Measurements from ENCODE around the gene DLG2.

DLG2 gene

GRCh38 chr11:84297570-84297969 is 1329.6 kb downstream of the DLG2 start:
- DNase-seq = no peak

- DNase-seq = no peak
Measured at GRCh38 chr11:84295815-84296214, 1331.3 kb downstream of the DLG2 start.

GRCh38 chr11:84292955-84293354 is 1334.2 kb downstream of the DLG2 start:
- DNase-seq = no peak

GRCh38 chr11:84292006-84292405 is 1335.1 kb downstream of the DLG2 start:
- DNase-seq = no peak

- no peak for DNase-seq
Measured at GRCh38 chr11:84290647-84291046, 1336.5 kb downstream of the DLG2 start.

- DNase-seq = no peak
Measured at GRCh38 chr11:84289381-84289906, 1337.7 kb downstream of the DLG2 start.

GRCh38 chr11:84273541-84273940 is 1353.6 kb downstream of the DLG2 start:
- DNase-seq = no peak

- no peak for DNase-seq
Measured at GRCh38 chr11:84270466-84270865, 1356.7 kb downstream of the DLG2 start.

GRCh38 chr11:84264066-84264465 is 1363.1 kb downstream of the DLG2 start:
- no peak for DNase-seq

- no peak for DNase-seq
Measured at GRCh38 chr11:84261707-84262106, 1365.4 kb downstream of the DLG2 start.

GRCh38 chr11:84260862-84261261 is 1366.3 kb downstream of the DLG2 start:
- DNase-seq = no peak

GRCh38 chr11:84256618-84257017 is 1370.5 kb downstream of the DLG2 start:
- DNase-seq = no peak

- DNase-seq = no peak
Measured at GRCh38 chr11:84255483-84255882, 1371.7 kb downstream of the DLG2 start.

- DNase-seq = no peak
Measured at GRCh38 chr11:84250834-84251613, 1376.1 kb downstream of the DLG2 start.

- no peak for DNase-seq
Measured at GRCh38 chr11:84249344-84250135, 1377.6 kb downstream of the DLG2 start.

GRCh38 chr11:84247926-84248325 is 1379.2 kb downstream of the DLG2 start:
- DNase-seq = no peak

- no peak for DNase-seq
Measured at GRCh38 chr11:84247129-84247528, 1380.0 kb downstream of the DLG2 start.

- no peak for DNase-seq
Measured at GRCh38 chr11:84243629-84244263, 1383.4 kb downstream of the DLG2 start.

GRCh38 chr11:84241343-84242131 is 1385.6 kb downstream of the DLG2 start:
- DNase-seq = no peak

GRCh38 chr11:84240847-84241246 is 1386.3 kb downstream of the DLG2 start:
- no peak for DNase-seq

- DNase-seq = no peak
Measured at GRCh38 chr11:84236436-84236835, 1390.7 kb downstream of the DLG2 start.

GRCh38 chr11:84234462-84235202 is 1392.5 kb downstream of the DLG2 start:
- no peak for DNase-seq
